ENCODE results near the gene PALS1. TPM values are rescaled to one million over a fixed set of nuclear protein-coding genes. Genes with fewer than 3 reads are reported as not detected.

PALS1 gene
- total RNA-seq, result 21.3 TPM

DNA sequence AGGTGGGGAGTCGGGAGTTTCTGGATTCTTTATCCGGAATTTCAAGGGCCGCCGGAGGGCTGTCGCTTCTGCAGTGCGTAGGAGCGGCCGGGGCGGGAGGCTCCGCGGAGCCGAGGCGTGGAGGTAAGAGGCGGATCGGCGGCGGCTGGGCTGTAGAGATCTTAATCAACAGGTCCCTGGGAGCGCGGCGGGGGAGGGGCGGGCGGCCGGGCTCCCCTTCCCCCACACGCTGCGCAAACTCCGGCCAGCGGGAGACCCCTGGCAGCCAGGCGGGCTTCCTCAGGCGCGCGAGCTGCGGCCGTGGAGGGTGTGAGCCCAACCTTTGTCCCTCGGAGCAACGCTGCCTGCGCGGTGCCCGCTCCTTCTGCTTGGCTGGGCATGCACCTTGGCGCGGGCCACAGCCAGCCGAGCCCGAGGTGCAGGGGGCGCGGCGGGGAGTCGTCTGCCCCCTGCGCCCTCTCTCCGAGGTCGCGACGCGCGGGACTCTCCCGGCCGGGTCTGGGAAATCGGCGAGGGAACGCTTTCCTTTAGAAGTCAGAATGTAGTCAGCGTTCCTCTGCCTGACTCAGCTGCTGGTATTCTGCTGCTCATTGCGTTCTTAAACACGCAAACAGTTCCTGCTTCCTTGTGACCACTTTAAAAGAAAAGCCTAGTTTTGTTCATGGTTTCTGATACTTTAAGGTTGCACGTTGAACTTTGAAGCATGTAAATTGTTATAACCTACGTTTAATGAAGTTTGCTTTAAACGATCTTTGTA is at the start of gene PALS1:
Gene PALS1 (plus strand): TSS at position 25 of the 757 bp plus-strand sequence. CDS start 37,736 bp downstream, outside the sequence.

Other genes starting within 250 kb of the PALS1 start
- gene GARIN2, start 52.0 kb upstream of the PALS1 start, total RNA-seq, result 0.94 TPM
- gene ATP6V1D, start 118.4 kb downstream of the PALS1 start, total RNA-seq, result 138 TPM
- 86.4 TPM for gene EIF2S1, start 118.9 kb downstream of the PALS1 start, total RNA-seq
- not detected for gene PLEK2, start 170.7 kb downstream of the PALS1 start, total RNA-seq
- 19.1 TPM for gene TMEM229B, start 247.3 kb downstream of the PALS1 start, total RNA-seq